Panc1 (cell line): ENCODE data around the gene HORMAD1. TPM values are rescaled to one million over a fixed set of nuclear protein-coding genes. Genes with fewer than 3 reads are reported as not detected.
"Not testable (repeated sequence)": the region's sequence is repeated elsewhere in the genome, so short reads cannot be mapped to it uniquely, and the experiment has no call there.

Experiments
- ATAC-seq: fragments of 200-7000 bp; cut with Tn5 transposase; 2 replicates; pipeline ENCODE4 v1.9.1; 2020; ENCODE audit warnings: mild to moderate bottlenecking, moderate library complexity
- Bru-seq: library from RNA; stranded (reverse); fragments of 400-500 nt; gene quantifications from one replicate; lab custom pipeline; 2021; lab: Mats Ljungman, UMichigan
- BruChase-seq, 2 experiments: library from RNA; stranded (reverse); fragments of 400-500 nt; gene quantifications; one replicate each; lab custom pipeline; 2021; lab: Mats Ljungman, UMichigan
- BruUV-seq: library from RNA; stranded (reverse); fragments of 400-500 nt; replicated peaks from 2 replicates; lab custom pipeline; 2021; lab: Mats Ljungman, UMichigan
- CTCF ChIA-PET: fragments of 300-600 bp; sonication (Branson Sonifier 250); formaldehyde crosslinking; loops from one replicate; lab custom pipeline; 2022; ENCODE audit warnings: antibody characterized with exemption; lab: Charles Lee
- POLR2A ChIA-PET: fragments of 300-600 bp; sonication (Branson Sonifier 250); formaldehyde crosslinking; loops from one replicate; lab custom pipeline; 2022; ENCODE audit warnings: antibody characterized with exemption; lab: Charles Lee
- DNase-seq: peaks from one replicate; pipeline ENCODE4 v3.0.0-alpha.2; 2010; ENCODE audit warnings: low read depth, low spot score
- H3K27ac ChIP-seq: 2 replicates; pipeline ENCODE4 v1.5.1; 2011; ENCODE audit warnings: mild to moderate bottlenecking, low read length, inconsistent platforms
- H3K27me3 ChIP-seq: fragments of 200-500 bp; sonication (Bioruptor generic); 2 replicates; pipeline ENCODE4 v1.6.0; 2014; ENCODE audit warnings: low read length, inconsistent platforms; ENCODE audit not compliant: control insufficient read depth, insufficient read depth
- H3K36me3 ChIP-seq: fragments of 200-500 bp; sonication (Bioruptor generic); 2 replicates; pipeline ENCODE4 v1.5.1; 2014; ENCODE audit warnings: inconsistent platforms, mild to moderate bottlenecking, low read length, moderate library complexity; ENCODE audit not compliant: control insufficient read depth, insufficient read depth
- H3K4me1 ChIP-seq: 2 replicates; pipeline ENCODE4 v1.5.1; 2011; ENCODE audit warnings: inconsistent platforms, mild to moderate bottlenecking, low read length, moderate library complexity; ENCODE audit not compliant: control insufficient read depth, insufficient read depth
- H3K4me3 ChIP-seq, 2 experiments: 2 replicates each; pipeline ENCODE4 v1.5.1; 2011 to 2012; ENCODE audit warnings: low read depth in 2 of 2, low read length in 2 of 2, mild to moderate bottlenecking in 2 of 2, inconsistent platforms in 1 of 2, moderate library complexity in 1 of 2
- H3K9me3 ChIP-seq: fragments of 200-500 bp; sonication (Bioruptor generic); 2 replicates; pipeline ENCODE4 v1.5.1; 2014; ENCODE audit warnings: low read depth, mild to moderate bottlenecking, inconsistent platforms, low read length, moderate library complexity; ENCODE audit not compliant: control insufficient read depth, insufficient read depth
- CTCF ChIP-seq: fragments of 450-650 bp; IDR thresholded peaks from 2 replicates; pipeline ENCODE4 v1.5.1; 2017; ENCODE audit warnings: mild to moderate bottlenecking
- POLR2AphosphoS5 ChIP-seq: IDR thresholded peaks from 2 replicates; pipeline ENCODE4 v1.6.1; 2012; ENCODE audit warnings: mild to moderate bottlenecking, low read depth, low read length, moderate library complexity
- REST ChIP-seq, 2 experiments: IDR thresholded peaks; 2 replicates each; pipeline ENCODE4 v1.6.1; 2011 to 2012; ENCODE audit warnings: low read depth in 2 of 2, control low read depth in 1 of 2, low read length in 1 of 2, mild to moderate bottlenecking in 1 of 2, moderate library complexity in 1 of 2; ENCODE audit not compliant: insufficient read depth in 1 of 2
- SIN3A ChIP-seq: IDR thresholded peaks from 2 replicates; pipeline ENCODE4 v1.6.1; 2012; ENCODE audit warnings: low read depth, mild to moderate bottlenecking, low read length, moderate library complexity, borderline replicate concordance; ENCODE audit not compliant: insufficient read depth
- TCF7L2 ChIP-seq: IDR thresholded peaks from 2 replicates; pipeline ENCODE4 v1.6.1; 2011; ENCODE audit warnings: mild to moderate bottlenecking, low read depth, low read length, inconsistent platforms
- in situ Hi-C: cut with HindIII; loops from 2 replicates; pipeline ENCODE4 v1.10.0; 2016; ENCODE audit warnings: low sequenced_read_pairs, low pct_unique_long_range_greater_than_20kb
- intact Hi-C: fragments of 100-400 bp; cut with micrococcal nuclease; formaldehyde crosslinking; loops from one replicate; pipeline ENCODE4 v1.10.0; 2022; ENCODE audit not compliant: unreplicated experiment
- long read RNA-seq: library from polyadenylated mRNA; unstranded; transcript quantifications from one replicate; pipeline ENCODE4 v2.0.0, GENCODE V29; 2021; ENCODE audit not compliant: unreplicated experiment
- polyA plus RNA-seq: library from polyadenylated mRNA; unstranded; fragments of >200 nt; gene quantifications from one replicate; pipeline ENCODE4 v1.2.1, GENCODE V29; 2012; ENCODE audit warnings: missing spikeins; ENCODE audit not compliant: insufficient read length
- total RNA-seq: library from RNA; stranded (reverse); gene quantifications from one replicate; pipeline ENCODE4 v1.2.1, GENCODE V29; 2021; ENCODE audit not compliant: unreplicated experiment

Gene HORMAD1
- total RNA-seq (not detected), Bru-seq, nascent RNA (percentile 21 among the genes with signal in this experiment), BruChase-seq, experiment 1, labeled RNA remaining after a 2-hour chase (percentile 24 among the genes with signal in this experiment), BruChase-seq, experiment 2, labeled RNA remaining after a 6-hour chase (percentile 25 among the genes with signal in this experiment)
- polyA plus RNA-seq, result not detected
- long read RNA-seq, result 0 reads

DNA sequence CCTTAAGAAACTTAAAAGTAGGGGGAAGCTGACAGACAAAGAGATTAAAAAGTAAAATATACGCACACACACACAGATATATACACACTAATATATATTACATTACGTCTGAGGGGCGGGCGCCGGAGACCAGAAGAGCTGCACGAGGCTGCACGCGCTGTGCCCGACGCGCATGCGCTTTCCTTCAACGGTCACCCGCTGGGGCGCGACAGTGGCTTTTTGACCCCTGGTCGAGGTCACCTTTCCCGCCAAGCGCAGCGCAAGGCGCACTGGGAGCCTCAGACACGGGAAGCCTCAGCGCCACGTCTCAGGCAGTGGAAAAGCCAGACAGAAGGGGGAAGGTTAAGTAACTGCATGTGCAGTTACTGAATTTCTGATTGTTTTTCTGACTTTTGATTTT lies at the start of gene HORMAD1:
Gene HORMAD1 (minus strand): TSS at position 193 of the 400 bp plus-strand sequence. CDS start 1,390 bp downstream, outside the sequence.
- Histone ChIP-seq H3K27me3 (no peaks in the 10 kb centered on the region), H3K27ac (no peak within 1 kb of the TSS), H3K36me3 (no peaks in the 10 kb centered on the region), H3K9me3 (no peaks in the 10 kb centered on the region), H3K4me3 (no peak within 1 kb of the TSS), H3K4me1 (no peaks in the 10 kb centered on the region)
- BruUV-seq, result no TSS peak
- in situ Hi-C loops, result no loop called here
- POLR2A ChIA-PET, result no interaction called here
- ATAC-seq (no peak), DNase-seq (no peak)
- TF ChIP-seq TCF7L2, result no peak
- TF ChIP-seq POLR2AphosphoS5, result no peak
- no peak for TF ChIP-seq REST (IDR thresholded peaks at IDR 0.05; ENCODE audit: insufficient read depth in 1 of 2, low read depth in 2 of 2, low read length in 1 of 2)
- no peak for TF ChIP-seq SIN3A
- no peak for TF ChIP-seq CTCF
- CTCF ChIA-PET, result no interaction called here
- intact Hi-C loops, result no loop called here

- H3K4me1 ChIP-seq, H3K9me3 ChIP-seq, BruUV-seq, H3K27ac ChIP-seq, H3K4me3 ChIP-seq, CTCF ChIA-PET, intact Hi-C loops, H3K27me3 ChIP-seq, ATAC-seq, H3K36me3 ChIP-seq, in situ Hi-C loops, POLR2A ChIA-PET, DNase-seq: not testable (repeated sequence)
Measured at GRCh38 chr1:150767704-150768103, 47.0 kb upstream of the HORMAD1 start.

DNA sequence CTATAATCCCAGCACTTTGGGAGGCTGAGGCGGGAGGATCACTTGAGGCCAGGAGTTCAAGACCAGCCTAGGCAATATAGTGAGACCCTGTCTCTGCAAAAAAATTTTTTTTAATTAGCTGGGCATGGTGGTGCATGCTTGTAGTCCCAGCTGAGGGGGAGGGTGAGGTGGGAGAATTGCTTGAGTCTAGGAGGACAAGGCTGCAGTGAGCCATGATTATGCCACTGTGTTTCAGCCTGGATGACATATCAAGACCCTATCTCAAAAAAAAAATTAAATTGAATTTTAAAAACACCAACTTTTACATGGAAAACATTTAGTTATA lies 45.2 kb upstream of the HORMAD1 start:
- CTCF ChIA-PET, H3K4me1 ChIP-seq, DNase-seq, BruUV-seq, H3K4me3 ChIP-seq, POLR2A ChIA-PET, ATAC-seq, H3K27ac ChIP-seq, H3K9me3 ChIP-seq, H3K27me3 ChIP-seq, H3K36me3 ChIP-seq, intact Hi-C loops, in situ Hi-C loops: not testable (repeated sequence)
